HepG2 (cell line): ENCODE results near the gene VAMP5. TPM values are rescaled to one million over a fixed set of nuclear protein-coding genes. Genes with fewer than 3 reads are reported as not detected.

ENCODE experiments used
- ARNT ChIP-seq: fragments of 450-650 bp; IDR thresholded peaks from 2 replicates; pipeline ENCODE4 v1.6.1; 2017
- CHD2 ChIP-seq: IDR thresholded peaks from 2 replicates; pipeline ENCODE4 v1.6.1; 2011; ENCODE audit warnings: low read depth, low read length, improper control_type of control experiment
- FOXJ3 ChIP-seq: sonication (generic); formaldehyde crosslinking; IDR thresholded peaks from 2 replicates; pipeline ENCODE4 v1.4.0; 2020; ENCODE audit warnings: missing genetic modification reagents, mild to moderate bottlenecking, borderline replicate concordance
- GLI4 ChIP-seq: sonication (generic); formaldehyde crosslinking; IDR thresholded peaks from 2 replicates; pipeline ENCODE4 v1.5.1; 2020; ENCODE audit warnings: missing genetic modification reagents, mild to moderate bottlenecking, moderate library complexity, borderline replicate concordance
- MEF2D ChIP-seq: sonication (generic); formaldehyde crosslinking; IDR thresholded peaks from 2 replicates; pipeline ENCODE4 v1.5.1; 2020; ENCODE audit warnings: mild to moderate bottlenecking, missing genetic modification reagents
- MLX ChIP-seq: IDR thresholded peaks from 2 replicates; pipeline ENCODE4 v1.6.1; 2016
- PRPF4 ChIP-seq: fragments of 200-400 bp; formaldehyde crosslinking; IDR thresholded peaks from 2 replicates; pipeline ENCODE4 v1.6.1; 2016; ENCODE audit warnings: low read length, low read depth; ENCODE audit not compliant: poor library complexity, severe bottlenecking
- RAD21 ChIP-seq: fragments of 450-650 bp; formaldehyde crosslinking; IDR thresholded peaks from 2 replicates; pipeline ENCODE4 v1.5.0; 2020; ENCODE audit warnings: mild to moderate bottlenecking
- RBM39 ChIP-seq: fragments of 200-400 bp; formaldehyde crosslinking; IDR thresholded peaks from one replicate; pipeline ENCODE4 v1.6.1; 2018; ENCODE audit warnings: antibody characterized with exemption, mild to moderate bottlenecking, low read depth, low read length; ENCODE audit not compliant: poor library complexity, severe bottlenecking
- RCOR2 ChIP-seq: IDR thresholded peaks from 2 replicates; pipeline ENCODE4 v1.6.1; 2016; ENCODE audit warnings: missing biosample characterization, missing genetic modification reagents
- RELA ChIP-seq: sonication (generic); formaldehyde crosslinking; IDR thresholded peaks from 2 replicates; pipeline ENCODE4 v1.4.0; 2020; ENCODE audit warnings: missing genetic modification reagents
- RFXAP ChIP-seq: sonication (generic); formaldehyde crosslinking; IDR thresholded peaks from 2 replicates; pipeline ENCODE4 v1.4.0; 2020; ENCODE audit warnings: missing genetic modification reagents, borderline replicate concordance
- TBX2 ChIP-seq: sonication (generic); formaldehyde crosslinking; IDR thresholded peaks from 2 replicates; pipeline ENCODE4 v1.5.0; 2020; ENCODE audit warnings: missing genetic modification reagents, mild to moderate bottlenecking, borderline replicate concordance
- UBTF ChIP-seq: sonication (generic); formaldehyde crosslinking; IDR thresholded peaks from 2 replicates; pipeline ENCODE4 v1.4.0; 2020; ENCODE audit warnings: mild to moderate bottlenecking, missing genetic modification reagents
- ZBTB42 ChIP-seq: sonication (generic); formaldehyde crosslinking; IDR thresholded peaks from 2 replicates; pipeline ENCODE4 v1.5.0; 2020; ENCODE audit warnings: mild to moderate bottlenecking, missing genetic modification reagents
- ZBTB7A ChIP-seq: sonication (generic); formaldehyde crosslinking; IDR thresholded peaks from 2 replicates; pipeline ENCODE4 v1.8.0; 2022; ENCODE audit warnings: mild to moderate bottlenecking, missing genetic modification reagents
- ZFP36L1 ChIP-seq: sonication (generic); formaldehyde crosslinking; IDR thresholded peaks from 2 replicates; pipeline ENCODE4 v1.8.0; 2022; ENCODE audit warnings: mild to moderate bottlenecking, missing genetic modification reagents, moderate library complexity
- ZNF12 ChIP-seq: sonication (generic); formaldehyde crosslinking; IDR thresholded peaks from 2 replicates; pipeline ENCODE4 v1.5.0; 2020; ENCODE audit warnings: missing genetic modification reagents
- ZNF124 ChIP-seq: sonication (generic); formaldehyde crosslinking; IDR thresholded peaks from 2 replicates; pipeline ENCODE4 v1.4.0; 2020; ENCODE audit warnings: missing genetic modification reagents
- ZNF160 ChIP-seq: sonication (generic); formaldehyde crosslinking; IDR thresholded peaks from 2 replicates; pipeline ENCODE4 v1.8.0; 2022; ENCODE audit warnings: mild to moderate bottlenecking, inconsistent platforms, missing genetic modification reagents
- ZNF20 ChIP-seq: sonication (generic); formaldehyde crosslinking; IDR thresholded peaks from 2 replicates; pipeline ENCODE4 v1.4.0; 2020; ENCODE audit warnings: mild to moderate bottlenecking, moderate library complexity, missing genetic modification reagents
- ZNF282 ChIP-seq: fragments of 450-650 bp; IDR thresholded peaks from 2 replicates; pipeline ENCODE4 v1.6.1; 2018; ENCODE audit not compliant: partially characterized antibody
- ZNF570 ChIP-seq: sonication (generic); formaldehyde crosslinking; IDR thresholded peaks from 2 replicates; pipeline ENCODE4 v1.4.0; 2020; ENCODE audit warnings: mild to moderate bottlenecking, missing genetic modification reagents, borderline replicate concordance
- ZNF678 ChIP-seq: sonication (generic); formaldehyde crosslinking; IDR thresholded peaks from 2 replicates; pipeline ENCODE4 v1.4.0; 2020; ENCODE audit warnings: mild to moderate bottlenecking, missing genetic modification reagents
- ZNF703 ChIP-seq: sonication (generic); formaldehyde crosslinking; IDR thresholded peaks from 2 replicates; pipeline ENCODE4 v1.5.1; 2020; ENCODE audit warnings: missing genetic modification reagents, mild to moderate bottlenecking, moderate library complexity, borderline replicate concordance
- ZSCAN5A ChIP-seq: sonication (generic); formaldehyde crosslinking; IDR thresholded peaks from 2 replicates; pipeline ENCODE4 v1.8.0; 2022; ENCODE audit warnings: mild to moderate bottlenecking, missing genetic modification reagents, borderline replicate concordance
- ZUFSP ChIP-seq: sonication (generic); formaldehyde crosslinking; IDR thresholded peaks from 2 replicates; pipeline ENCODE4 v1.9.0; 2021; ENCODE audit warnings: missing genetic modification reagents, mild to moderate bottlenecking, borderline replicate concordance
- polyA plus RNA-seq, 8 experiments: library from polyadenylated mRNA; depleted of rRNA in 3 of 8; stranded (reverse) in 7 of 8; unstranded in 1 of 8; fragments of >200 nt; fragmentation: Illumina TruSeq in 4 of 8; extraction: Trizol in 4 of 8; gene quantifications; 2 replicates each; pipeline versions ENCODE4 v1.2.1 to v1.2.3, GENCODE V29; 2011 to 2016; ENCODE audit warnings: low read depth in 4 of 8, missing spikeins in 1 of 8, mixed read lengths in 1 of 8; ENCODE audit not compliant: insufficient read depth in 1 of 8
- total RNA-seq, 5 experiments: library from RNA; depleted of rRNA; stranded (reverse); fragments of >200 nt; fragmentation: Illumina TruSeq; extraction: Trizol; gene quantifications; 2 replicates each; pipeline ENCODE4 v1.2.3, GENCODE V29; 2016; ENCODE audit warnings: low read depth in 1 of 5

VAMP5 gene
- total and polyA plus RNA-seq, 2 of the 13 experiments (the other 11 are each of a cell fraction or from before 2014, with no cell fraction given) = 7.2 to 56.7 TPM

GRCh38 chr2:85558160-85558559, 26.1 kb upstream of the VAMP5 start (continued):
- TF ChIP-seq ZSCAN5A (CRISPR knock-in tag) (peak; percentile 93; the same call in 1 of the 2 replicates), ZBTB42 (CRISPR knock-in tag) (no peak), UBTF (no peak), RBM39 (no peak), ZUFSP (CRISPR knock-in tag) (no peak), TBX2 (CRISPR knock-in tag) (peak; percentile 21; the same call in 1 of the 2 replicates), FOXJ3 (CRISPR knock-in tag) (no peak), ZNF570 (no peak), ZNF282 (no peak), RAD21 (no peak), ZNF20 (CRISPR knock-in tag) (no peak), RELA (CRISPR knock-in tag) (no peak), RFXAP (no peak), ZNF678 (CRISPR knock-in tag) (no peak), CHD2 (no peak), MLX (CRISPR knock-in tag) (no peak), ZFP36L1 (no peak), ZNF703 (CRISPR knock-in tag) (no peak), PRPF4 (no peak), ZBTB7A (peak; percentile 28; the same call in 1 of the 2 replicates), ZNF12 (no peak), ARNT (no peak), MEF2D (CRISPR knock-in tag) (no peak), ZNF160 (CRISPR knock-in tag) (no peak), RCOR2 (CRISPR knock-in tag) (no peak), GLI4 (CRISPR knock-in tag) (no peak), ZNF124 (no peak)
